K562 (cell line): Measurements from ENCODE around the gene TARM1. TPM values are rescaled to one million over a fixed set of nuclear protein-coding genes. Genes with fewer than 3 reads are reported as not detected.
"Not testable (repeated sequence)": the region's sequence is repeated elsewhere in the genome, so short reads cannot be mapped to it uniquely, and the experiment has no call there.

ENCODE experiments used
- HNRNPL ChIP-seq: fragments of 200-400 bp; formaldehyde crosslinking; IDR thresholded peaks from 2 replicates; pipeline ENCODE4 v1.6.1; 2017; ENCODE audit warnings: low read depth, mild to moderate bottlenecking, low read length
- POLR2G ChIP-seq: fragments of 200-400 bp; formaldehyde crosslinking; IDR thresholded peaks from 2 replicates; pipeline ENCODE4 v1.6.1; 2017; ENCODE audit warnings: low read depth, mild to moderate bottlenecking, antibody characterized with exemption, low read length, moderate library complexity
- TEAD4 ChIP-seq, 2 experiments: sonication (generic) in 1 of 2; formaldehyde crosslinking in 1 of 2; IDR thresholded peaks; 2 replicates each; pipeline versions ENCODE4 v1.6.1 to v1.8.0; 2012 to 2022; ENCODE audit warnings: borderline replicate concordance in 1 of 2, inconsistent platforms in 1 of 2, low read length in 1 of 2, mild to moderate bottlenecking in 1 of 2, missing genetic modification reagents in 1 of 2
- ZBTB1 ChIP-seq: sonication (generic); formaldehyde crosslinking; IDR thresholded peaks from 2 replicates; pipeline ENCODE4 v1.8.1; 2023; ENCODE audit warnings: missing genetic modification reagents, low read depth, mild to moderate bottlenecking, borderline replicate concordance
- ZNF12 ChIP-seq: sonication (generic); formaldehyde crosslinking; IDR thresholded peaks from 2 replicates; pipeline ENCODE4 v1.4.0; 2020; ENCODE audit warnings: mild to moderate bottlenecking, missing genetic modification reagents
- ZNF224 ChIP-seq: sonication (generic); formaldehyde crosslinking; IDR thresholded peaks from 2 replicates; pipeline ENCODE4 v1.8.0; 2022; ENCODE audit warnings: mild to moderate bottlenecking, missing genetic modification reagents
- ZNF263 ChIP-seq: sonication (generic); formaldehyde crosslinking; IDR thresholded peaks from 2 replicates; pipeline ENCODE4 v1.8.0; 2022; ENCODE audit warnings: mild to moderate bottlenecking, missing genetic modification reagents, borderline replicate concordance
- polyA plus RNA-seq, 8 experiments: library from polyadenylated mRNA; depleted of rRNA in 4 of 8; stranded (reverse) in 5 of 8; unstranded in 3 of 8; fragments of >200 nt; fragmentation: Nextera tagmentation in 2 of 8; fragmentation: Illumina TruSeq in 1 of 8; extraction: Ambion mirVana in 2 of 8; extraction: Trizol in 1 of 8; gene quantifications; 2 replicates each; pipeline versions ENCODE4 v1.2.1 to v1.2.3, GENCODE V29; 2011 to 2014; ENCODE audit warnings: inconsistent platforms in 1 of 8, missing spikeins in 1 of 8
- total RNA-seq, 7 experiments: library from RNA; depleted of rRNA in 6 of 7; stranded (reverse); fragments of >200 nt in 6 of 7; fragmentation: Illumina TruSeq in 2 of 7; extraction: Trizol in 2 of 7; gene quantifications; 2 replicates each; pipeline versions ENCODE4 v1.2.1 to v1.2.3, GENCODE V29; 2011 to 2021; ENCODE audit warnings: low replicate concordance in 1 of 7
- TF ChIP-seq, protein P1 (sequence below): sonication (generic); formaldehyde crosslinking; IDR thresholded peaks from 2 replicates; pipeline ENCODE4 v1.8.0; 2022; ENCODE audit warnings: mild to moderate bottlenecking, missing genetic modification reagents, borderline replicate concordance
- TF ChIP-seq, protein P2 (sequence below): sonication (generic); formaldehyde crosslinking; IDR thresholded peaks from 2 replicates; pipeline ENCODE4 v1.8.0; 2022; ENCODE audit warnings: mild to moderate bottlenecking, missing genetic modification reagents
- TF ChIP-seq, protein P3 (sequence below): sonication (generic); formaldehyde crosslinking; IDR thresholded peaks from 2 replicates; pipeline ENCODE4 v1.8.1; 2023; ENCODE audit warnings: mild to moderate bottlenecking, missing genetic modification reagents
- TF ChIP-seq, protein P4 (sequence below): sonication (generic); formaldehyde crosslinking; IDR thresholded peaks from 2 replicates; pipeline ENCODE4 v1.8.0; 2022; ENCODE audit warnings: mild to moderate bottlenecking, missing genetic modification reagents

TARM1 gene
- total and polyA plus RNA-seq, 9 of the 15 experiments (the other 6 are each of a cell fraction or from before 2014, with no cell fraction given): not detected

DNA sequence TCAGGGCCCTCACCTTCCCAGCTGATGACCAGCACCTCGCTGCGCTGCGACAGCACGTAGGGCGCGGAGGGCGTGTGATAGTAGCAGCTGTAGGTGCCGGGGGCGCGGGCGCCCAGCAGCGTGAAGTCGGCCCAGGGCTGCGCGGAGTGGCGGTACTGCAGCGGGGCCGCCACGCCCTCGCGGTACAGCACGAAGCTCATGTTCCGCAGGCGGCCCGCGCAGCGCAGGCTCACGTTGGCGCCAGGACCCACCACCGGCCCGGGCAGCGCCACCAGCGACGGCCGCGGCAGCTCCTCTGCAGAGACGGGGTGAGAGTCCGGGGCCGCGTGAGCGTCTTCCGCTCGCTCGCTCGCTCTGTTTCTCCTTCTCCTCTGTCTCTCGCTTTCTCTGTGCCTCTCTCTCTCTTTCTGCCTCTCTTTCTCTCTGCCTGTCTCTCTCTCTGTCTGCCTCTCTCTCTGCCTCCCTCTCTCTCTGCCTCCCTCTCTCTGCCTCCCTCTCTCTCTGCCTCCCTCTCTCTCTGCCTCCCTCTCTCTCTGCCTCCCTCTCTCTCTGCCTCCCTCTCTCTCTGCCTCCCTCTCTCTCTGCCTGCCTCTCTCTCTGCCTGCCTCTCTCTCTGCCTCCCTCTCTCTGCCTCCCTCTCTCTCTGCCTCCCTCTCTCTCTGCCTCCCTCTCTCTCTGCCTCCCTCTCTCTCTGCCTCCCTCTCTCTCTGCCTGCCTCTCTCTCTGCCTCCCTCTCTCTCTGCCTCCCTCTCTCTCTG is 14.9 kb upstream of the TARM1 start (continued):
- TF ChIP-seq, protein P1, sequence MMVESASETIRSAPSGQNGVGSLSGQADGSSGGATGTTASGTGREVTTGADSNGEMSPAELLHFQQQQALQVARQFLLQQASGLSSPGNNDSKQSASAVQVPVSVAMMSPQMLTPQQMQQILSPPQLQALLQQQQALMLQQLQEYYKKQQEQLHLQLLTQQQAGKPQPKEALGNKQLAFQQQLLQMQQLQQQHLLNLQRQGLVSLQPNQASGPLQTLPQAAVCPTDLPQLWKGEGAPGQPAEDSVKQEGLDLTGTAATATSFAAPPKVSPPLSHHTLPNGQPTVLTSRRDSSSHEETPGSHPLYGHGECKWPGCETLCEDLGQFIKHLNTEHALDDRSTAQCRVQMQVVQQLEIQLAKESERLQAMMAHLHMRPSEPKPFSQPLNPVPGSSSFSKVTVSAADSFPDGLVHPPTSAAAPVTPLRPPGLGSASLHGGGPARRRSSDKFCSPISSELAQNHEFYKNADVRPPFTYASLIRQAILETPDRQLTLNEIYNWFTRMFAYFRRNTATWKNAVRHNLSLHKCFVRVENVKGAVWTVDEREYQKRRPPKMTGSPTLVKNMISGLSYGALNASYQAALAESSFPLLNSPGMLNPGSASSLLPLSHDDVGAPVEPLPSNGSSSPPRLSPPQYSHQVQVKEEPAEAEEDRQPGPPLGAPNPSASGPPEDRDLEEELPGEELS (CRISPR knock-in tag): peak; percentile 97; the same call in 1 of the 2 replicates
- TF ChIP-seq ZNF224 (CRISPR knock-in tag) (peak; percentile 90; the same call in 1 of the 2 replicates), HNRNPL (0 out of 2 replicates have a peak, but pooled peaks have one; percentile 68), POLR2G (peak; percentile 50), TEAD4 (CRISPR knock-in tag; IDR thresholded peaks at IDR 0.05; ENCODE audit: borderline replicate concordance) (peak; percentile 92; the same call in 1 of the 2 replicates), ZNF12 (CRISPR knock-in tag) (peak; percentile 69; the same call in 1 of the 2 replicates), ZNF263 (CRISPR knock-in tag) (peak; percentile 44; the same call in 1 of the 2 replicates), ZBTB1 (CRISPR knock-in tag) (peak; percentile 73; the same call in 1 of the 2 replicates)
- TF ChIP-seq, protein P2, sequence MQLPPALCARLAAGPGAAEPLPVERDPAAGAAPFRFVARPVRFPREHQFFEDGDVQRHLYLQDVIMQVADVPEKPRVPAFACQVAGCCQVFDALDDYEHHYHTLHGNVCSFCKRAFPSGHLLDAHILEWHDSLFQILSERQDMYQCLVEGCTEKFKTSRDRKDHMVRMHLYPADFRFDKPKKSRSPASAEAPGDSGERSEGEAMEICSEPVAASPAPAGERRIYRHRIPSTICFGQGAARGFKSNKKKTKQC (CRISPR knock-in tag): peak; percentile 95
- TF ChIP-seq, protein P3, sequence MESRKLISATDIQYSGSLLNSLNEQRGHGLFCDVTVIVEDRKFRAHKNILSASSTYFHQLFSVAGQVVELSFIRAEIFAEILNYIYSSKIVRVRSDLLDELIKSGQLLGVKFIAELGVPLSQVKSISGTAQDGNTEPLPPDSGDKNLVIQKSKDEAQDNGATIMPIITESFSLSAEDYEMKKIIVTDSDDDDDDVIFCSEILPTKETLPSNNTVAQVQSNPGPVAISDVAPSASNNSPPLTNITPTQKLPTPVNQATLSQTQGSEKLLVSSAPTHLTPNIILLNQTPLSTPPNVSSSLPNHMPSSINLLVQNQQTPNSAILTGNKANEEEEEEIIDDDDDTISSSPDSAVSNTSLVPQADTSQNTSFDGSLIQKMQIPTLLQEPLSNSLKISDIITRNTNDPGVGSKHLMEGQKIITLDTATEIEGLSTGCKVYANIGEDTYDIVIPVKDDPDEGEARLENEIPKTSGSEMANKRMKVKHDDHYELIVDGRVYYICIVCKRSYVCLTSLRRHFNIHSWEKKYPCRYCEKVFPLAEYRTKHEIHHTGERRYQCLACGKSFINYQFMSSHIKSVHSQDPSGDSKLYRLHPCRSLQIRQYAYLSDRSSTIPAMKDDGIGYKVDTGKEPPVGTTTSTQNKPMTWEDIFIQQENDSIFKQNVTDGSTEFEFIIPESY (CRISPR knock-in tag): peak; percentile 80
- TF ChIP-seq TEAD4 (IDR thresholded peaks at IDR 0.05; ENCODE audit: low read length): not testable (repeated sequence)
- TF ChIP-seq, protein P4, sequence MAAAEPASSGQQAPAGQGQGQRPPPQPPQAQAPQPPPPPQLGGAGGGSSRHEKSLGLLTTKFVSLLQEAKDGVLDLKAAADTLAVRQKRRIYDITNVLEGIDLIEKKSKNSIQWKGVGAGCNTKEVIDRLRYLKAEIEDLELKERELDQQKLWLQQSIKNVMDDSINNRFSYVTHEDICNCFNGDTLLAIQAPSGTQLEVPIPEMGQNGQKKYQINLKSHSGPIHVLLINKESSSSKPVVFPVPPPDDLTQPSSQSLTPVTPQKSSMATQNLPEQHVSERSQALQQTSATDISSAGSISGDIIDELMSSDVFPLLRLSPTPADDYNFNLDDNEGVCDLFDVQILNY: 0 out of 2 replicates have a peak, but pooled peaks have one; percentile 77
